A673 (cell line): ENCODE measurements around the gene SULT1E1. TPM values are rescaled to one million over a fixed set of nuclear protein-coding genes. Genes with fewer than 3 reads are reported as not detected.

Experiments used
- BruUV-seq: library from RNA; stranded (reverse); fragments of 400-500 nt; replicated peaks from 2 replicates; lab custom pipeline; 2021; lab: Mats Ljungman, UMichigan
- CTCF ChIA-PET: fragments of 300-600 bp; sonication (Branson Sonifier 250); formaldehyde crosslinking; loops from one replicate; lab custom pipeline; 2022; ENCODE audit warnings: antibody characterized with exemption; lab: Charles Lee
- POLR2A ChIA-PET: fragments of 300-600 bp; sonication (Branson Sonifier 250); formaldehyde crosslinking; loops from one replicate; lab custom pipeline; 2022; ENCODE audit warnings: antibody characterized with exemption; ENCODE audit not compliant: low non-redundant PET; lab: Charles Lee
- DNase-seq: peaks from one replicate; pipeline ENCODE4 v3.0.0-alpha.2; 2015; ENCODE audit warnings: low spot score
- H3K27ac ChIP-seq: fragments of 200-600 bp; sonication (generic); 2 replicates; pipeline ENCODE4 v1.5.1; 2016; ENCODE audit warnings: mixed run types, low read depth, mild to moderate bottlenecking, mixed read lengths, antibody characterized with exemption, low read length; ENCODE audit not compliant: poor library complexity, severe bottlenecking
- H3K27me3 ChIP-seq: fragments of 200-600 bp; sonication (generic); replicated peaks from 2 replicates; pipeline ENCODE4 v1.6.1; 2017; ENCODE audit warnings: mixed run types, low read depth, mild to moderate bottlenecking, mixed read lengths, antibody characterized with exemption, low read length; ENCODE audit not compliant: insufficient read depth, poor library complexity
- H3K36me3 ChIP-seq: fragments of 200-600 bp; sonication (generic); 2 replicates; pipeline ENCODE4 v1.6.1; 2016; ENCODE audit warnings: mixed run types, mild to moderate bottlenecking, mixed read lengths, antibody characterized with exemption, low read length; ENCODE audit not compliant: insufficient read depth, poor library complexity, severe bottlenecking
- H3K4me1 ChIP-seq: fragments of 200-600 bp; sonication (generic); 2 replicates; pipeline ENCODE4 v1.6.1; 2017; ENCODE audit warnings: mixed run types, mild to moderate bottlenecking, mixed read lengths, antibody characterized with exemption, low read length; ENCODE audit not compliant: insufficient read depth, poor library complexity, severe bottlenecking
- H3K4me3 ChIP-seq: fragments of 200-600 bp; sonication (generic); 2 replicates; pipeline ENCODE4 v1.5.1; 2016; ENCODE audit warnings: low read depth, mixed run types, mild to moderate bottlenecking, mixed read lengths, low read length; ENCODE audit not compliant: poor library complexity, severe bottlenecking
- H3K9me3 ChIP-seq: fragments of 200-600 bp; sonication (generic); 2 replicates; pipeline ENCODE4 v1.6.1; 2016; ENCODE audit warnings: mixed run types, low read depth, mild to moderate bottlenecking, mixed read lengths, antibody characterized with exemption, low read length; ENCODE audit not compliant: poor library complexity, severe bottlenecking
- CTCF ChIP-seq: fragments of 300-800, 200-600 bp; sonication (generic); conservative IDR thresholded peaks from 2 replicates; pipeline ENCODE4 v1.5.1; 2017; ENCODE audit warnings: low read depth, mild to moderate bottlenecking, antibody characterized with exemption, low read length, moderate library complexity, mixed read lengths
- EZH2 ChIP-seq: fragments of 200-600 bp; sonication (generic); IDR thresholded peaks from 2 replicates; pipeline ENCODE4 v1.6.1; 2017; ENCODE audit warnings: borderline replicate concordance, low read depth, mild to moderate bottlenecking, mixed read lengths, antibody characterized with exemption, low read length; ENCODE audit not compliant: poor library complexity, severe bottlenecking
- intact Hi-C: fragments of 100-400 bp; cut with micrococcal nuclease; formaldehyde crosslinking; loops from one replicate; pipeline ENCODE4 v1.10.0; 2022; ENCODE audit not compliant: unreplicated experiment
- total RNA-seq: library from RNA; stranded (reverse); gene quantifications from 2 replicates; pipeline ENCODE4 v1.2.3, GENCODE V29; 2021

Gene SULT1E1
- total RNA-seq, 1 experiment from 2014 or later: 13.4 TPM

GRCh38 chr4:69816236-69816635 lies 43.7 kb downstream of the SULT1E1 start:
- H3K27ac ChIP-seq: no peak overlapping the region
- H3K36me3 ChIP-seq: no peaks in the 10 kb centered on the region
- ChIA-PET POLR2A (no interaction called here), CTCF (no interaction called here)
- BruUV-seq: no TSS peak
- no peak for TF ChIP-seq EZH2
- TF ChIP-seq CTCF: no peak
- DNase-seq: no peak
- no peaks in the 10 kb centered on the region for H3K27me3 ChIP-seq
- no peak overlapping the region for H3K4me3 ChIP-seq
- intact Hi-C loops: no loop called here
- no peaks in the 10 kb centered on the region for H3K9me3 ChIP-seq
- H3K4me1 ChIP-seq: no peaks in the 10 kb centered on the region

GRCh38 chr4:69813628-69814027 lies 46.3 kb downstream of the SULT1E1 start:
- CTCF ChIA-PET: no interaction called here
- intact Hi-C loops: no loop called here
- BruUV-seq: no TSS peak
- DNase-seq: no peak
- Histone ChIP-seq H3K36me3 (no peaks in the 10 kb centered on the region), H3K4me1 (no peaks in the 10 kb centered on the region), H3K27me3 (no peaks in the 10 kb centered on the region), H3K4me3 (no peak overlapping the region), H3K27ac (no peak overlapping the region), H3K9me3 (no peaks in the 10 kb centered on the region)
- TF ChIP-seq CTCF: no peak
- no peak for TF ChIP-seq EZH2
- POLR2A ChIA-PET: no interaction called here

GRCh38 chr4:69811166-69811565 lies 48.8 kb downstream of the SULT1E1 start:
- ChIA-PET CTCF (no interaction called here), POLR2A (no interaction called here)
- TF ChIP-seq CTCF (no peak), EZH2 (no peak)
- Histone ChIP-seq H3K27ac (no peak overlapping the region), H3K36me3 (no peaks in the 10 kb centered on the region), H3K27me3 (no peaks in the 10 kb centered on the region), H3K9me3 (no peaks in the 10 kb centered on the region), H3K4me3 (no peak overlapping the region), H3K4me1 (no peaks in the 10 kb centered on the region)
- DNase-seq: no peak
- intact Hi-C loops: no loop called here
- BruUV-seq: no TSS peak
